ENCODE data around the gene USP5. TPM values are rescaled to one million over a fixed set of nuclear protein-coding genes. Genes with fewer than 3 reads are reported as not detected.

Gene USP5
- total RNA-seq, 2 donors from 2014 or later: 54.3 to 62.7 TPM

DNA sequence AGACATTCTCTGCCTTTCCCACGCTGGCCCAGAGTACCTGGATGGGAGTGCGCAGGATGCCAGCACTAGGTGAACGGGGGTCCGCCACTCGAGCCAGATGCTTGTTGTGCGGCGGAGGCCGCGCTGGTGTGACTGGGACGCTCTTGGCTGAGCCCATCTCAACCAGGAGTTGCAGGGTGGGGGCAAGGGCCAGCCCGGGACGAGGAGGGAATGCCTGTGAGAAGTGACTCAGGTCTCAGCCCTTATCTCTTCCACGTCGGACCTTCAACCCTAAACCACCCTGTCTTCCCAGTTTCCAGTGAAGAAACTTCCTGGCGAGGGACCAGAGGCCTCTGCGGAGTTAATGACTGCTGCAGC, 1.2 kb upstream of the USP5 start:
- ATAC-seq (ENCODE audit: insufficient number of reproducible peaks, low FRiP score, low read depth): no peak
- Histone ChIP-seq H3K27ac (peak overlapping the region in 1 of 2 donors; percentile 90), H3K27me3 (replicated peaks; ENCODE audit: insufficient read depth) (no peaks in the 10 kb centered on the region), H3K9me3 (no peaks in the 10 kb centered on the region), H3K4me3 (peak overlapping the region; percentile 92), H3K36me3 (peaks cover 10% of the 10 kb centered on the region), H3K4me1 (ENCODE audit: control insufficient read depth in 1 of 2, low read depth in 2 of 2) (peaks cover 7 to 16% of the 10 kb centered on the region in 2 donors)
- no peak for DNase-seq (ENCODE audit: low spot score)
- TF ChIP-seq, protein P1, sequence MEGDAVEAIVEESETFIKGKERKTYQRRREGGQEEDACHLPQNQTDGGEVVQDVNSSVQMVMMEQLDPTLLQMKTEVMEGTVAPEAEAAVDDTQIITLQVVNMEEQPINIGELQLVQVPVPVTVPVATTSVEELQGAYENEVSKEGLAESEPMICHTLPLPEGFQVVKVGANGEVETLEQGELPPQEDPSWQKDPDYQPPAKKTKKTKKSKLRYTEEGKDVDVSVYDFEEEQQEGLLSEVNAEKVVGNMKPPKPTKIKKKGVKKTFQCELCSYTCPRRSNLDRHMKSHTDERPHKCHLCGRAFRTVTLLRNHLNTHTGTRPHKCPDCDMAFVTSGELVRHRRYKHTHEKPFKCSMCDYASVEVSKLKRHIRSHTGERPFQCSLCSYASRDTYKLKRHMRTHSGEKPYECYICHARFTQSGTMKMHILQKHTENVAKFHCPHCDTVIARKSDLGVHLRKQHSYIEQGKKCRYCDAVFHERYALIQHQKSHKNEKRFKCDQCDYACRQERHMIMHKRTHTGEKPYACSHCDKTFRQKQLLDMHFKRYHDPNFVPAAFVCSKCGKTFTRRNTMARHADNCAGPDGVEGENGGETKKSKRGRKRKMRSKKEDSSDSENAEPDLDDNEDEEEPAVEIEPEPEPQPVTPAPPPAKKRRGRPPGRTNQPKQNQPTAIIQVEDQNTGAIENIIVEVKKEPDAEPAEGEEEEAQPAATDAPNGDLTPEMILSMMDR (IDR thresholded peaks at IDR 0.05): no peak

DNA sequence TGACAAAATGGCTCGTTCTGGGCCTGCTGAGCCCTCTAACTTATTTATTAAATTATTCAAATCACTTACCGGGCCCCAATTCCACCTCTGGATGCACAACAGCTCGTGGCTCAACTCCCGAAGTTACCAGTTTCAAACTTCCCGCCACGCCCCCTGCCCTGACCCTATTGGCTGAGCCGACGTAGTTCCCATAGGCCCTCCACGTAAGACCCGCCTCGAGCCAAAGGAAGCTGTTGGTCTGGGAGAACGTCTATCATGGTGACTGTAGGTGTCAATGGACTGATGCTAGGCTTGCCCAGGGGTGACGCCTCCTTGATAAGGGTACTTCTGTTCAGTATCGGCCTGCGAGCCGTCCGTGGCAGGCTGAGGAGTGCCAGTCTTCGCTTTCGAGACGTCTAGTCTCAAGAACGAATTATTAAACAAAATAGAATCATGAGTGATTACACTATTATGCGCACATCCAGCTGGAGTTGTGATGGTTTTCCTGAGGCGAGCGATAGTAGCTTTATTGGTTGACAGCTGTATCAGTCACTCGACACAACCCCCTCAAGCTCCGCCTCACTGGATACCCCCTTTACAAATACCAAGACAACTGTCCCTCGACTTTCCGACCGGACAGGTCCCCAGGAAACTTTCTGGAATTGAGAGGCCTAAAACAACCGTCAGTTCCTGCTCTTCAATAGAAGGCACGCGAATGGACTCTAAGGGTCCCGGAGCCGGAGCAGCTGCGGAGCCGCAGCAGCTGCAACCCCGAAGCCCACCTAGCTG, 613 bp upstream of the USP5 start, which contains the start of gene CDCA3:
CDCA3 (minus strand) TSS at position 134 of the 768 bp plus-strand sequence. CDS start 334 bp downstream, outside the sequence.
- Histone ChIP-seq H3K9me3 (no peaks in the 10 kb centered on the region), H3K36me3 (peaks cover 10% of the 10 kb centered on the region), H3K4me1 (ENCODE audit: control insufficient read depth in 1 of 2, low read depth in 2 of 2) (peaks cover 7 to 16% of the 10 kb centered on the region in 2 donors), H3K27ac (peak within 1 kb of the TSS; percentile 90 to 96), H3K4me3 (peak within 1 kb of the TSS; percentile 92), H3K27me3 (replicated peaks; ENCODE audit: insufficient read depth) (no peaks in the 10 kb centered on the region)
- TF ChIP-seq, protein P1 (IDR thresholded peaks at IDR 0.05): no peak
- DNase-seq (ENCODE audit: low spot score) (peak; percentile 96), ATAC-seq (ENCODE audit: insufficient number of reproducible peaks, low FRiP score, low read depth) (peak; percentile 74)

DNA sequence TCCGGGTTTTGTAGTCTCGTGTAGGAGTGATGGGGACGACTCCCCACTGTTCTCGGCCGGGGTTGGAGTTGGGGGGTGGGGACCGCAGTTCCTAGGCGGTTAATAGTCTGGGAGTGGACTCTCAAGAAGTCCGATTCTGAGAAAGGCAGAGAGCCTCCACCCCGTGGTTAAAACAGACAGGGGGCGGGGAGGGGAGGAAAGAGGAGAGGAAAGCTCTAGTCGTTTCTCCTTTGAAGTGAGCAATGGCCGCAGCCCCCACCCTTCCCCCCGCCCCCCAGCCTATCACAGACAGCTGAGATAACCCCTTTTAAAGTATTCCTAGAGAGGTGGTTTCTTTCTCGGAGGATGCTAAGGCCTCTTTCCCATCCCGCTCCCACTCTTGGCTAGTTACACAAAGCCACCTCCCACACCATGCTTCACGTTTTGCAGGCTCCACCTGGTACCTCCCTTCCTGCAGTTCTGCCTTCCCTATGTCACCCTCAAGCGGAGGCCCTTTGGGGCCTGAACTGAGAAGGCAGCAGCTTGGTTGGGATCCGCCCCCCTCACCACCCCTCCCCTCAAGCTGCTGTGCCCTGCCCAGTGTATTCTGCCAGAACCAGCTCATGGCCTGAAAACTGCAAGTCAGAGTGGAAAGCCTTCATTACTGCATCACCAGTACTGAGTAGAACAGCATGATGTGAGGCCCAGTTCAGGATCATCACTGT, 853 bp downstream of the USP5 start:
- Histone ChIP-seq H3K36me3 (peaks cover 25% of the 10 kb centered on the region), H3K4me1 (ENCODE audit: control insufficient read depth in 1 of 2, low read depth in 2 of 2) (peaks cover 7 to 16% of the 10 kb centered on the region in 2 donors), H3K27ac (peak overlapping the region; percentile 69 to 90), H3K4me3 (peak overlapping the region; percentile 92), H3K9me3 (no peaks in the 10 kb centered on the region), H3K27me3 (replicated peaks; ENCODE audit: insufficient read depth) (no peaks in the 10 kb centered on the region)
- TF ChIP-seq, protein P1 (IDR thresholded peaks at IDR 0.05): no peak
- no peak for ATAC-seq (ENCODE audit: insufficient number of reproducible peaks, low FRiP score, low read depth)
- DNase-seq (ENCODE audit: low spot score): peak; percentile 33

DNA sequence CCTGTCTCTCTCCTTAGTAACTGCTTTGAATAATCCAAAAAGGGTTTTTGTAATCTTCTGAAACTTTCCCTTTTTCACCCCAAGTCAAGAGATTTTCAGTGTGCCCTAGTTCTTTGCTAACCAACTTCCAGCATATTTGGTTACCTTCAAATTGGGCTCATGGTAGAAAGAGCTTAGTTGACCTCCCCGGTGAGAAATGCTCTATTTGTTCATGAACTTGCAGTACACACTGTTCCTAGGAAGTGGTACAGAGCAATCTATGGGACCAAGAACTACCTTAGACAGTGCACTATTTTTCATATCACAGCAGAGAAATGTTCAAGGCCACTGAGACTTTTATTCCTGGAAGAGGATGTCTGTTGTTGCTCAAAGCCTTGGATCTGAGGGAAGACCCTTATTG, 1.7 kb downstream of the USP5 start:
- TF ChIP-seq, protein P1 (IDR thresholded peaks at IDR 0.05): no peak
- Histone ChIP-seq H3K4me3 (no peak overlapping the region), H3K9me3 (no peaks in the 10 kb centered on the region), H3K36me3 (peaks cover 33% of the 10 kb centered on the region), H3K27me3 (replicated peaks; ENCODE audit: insufficient read depth) (no peaks in the 10 kb centered on the region), H3K27ac (peak overlapping the region; percentile 69 to 90), H3K4me1 (ENCODE audit: control insufficient read depth in 1 of 2, low read depth in 2 of 2) (peaks cover 7 to 16% of the 10 kb centered on the region in 2 donors)
- ATAC-seq (ENCODE audit: insufficient number of reproducible peaks, low FRiP score, low read depth): no peak
- DNase-seq (ENCODE audit: low spot score): no peak

DNA sequence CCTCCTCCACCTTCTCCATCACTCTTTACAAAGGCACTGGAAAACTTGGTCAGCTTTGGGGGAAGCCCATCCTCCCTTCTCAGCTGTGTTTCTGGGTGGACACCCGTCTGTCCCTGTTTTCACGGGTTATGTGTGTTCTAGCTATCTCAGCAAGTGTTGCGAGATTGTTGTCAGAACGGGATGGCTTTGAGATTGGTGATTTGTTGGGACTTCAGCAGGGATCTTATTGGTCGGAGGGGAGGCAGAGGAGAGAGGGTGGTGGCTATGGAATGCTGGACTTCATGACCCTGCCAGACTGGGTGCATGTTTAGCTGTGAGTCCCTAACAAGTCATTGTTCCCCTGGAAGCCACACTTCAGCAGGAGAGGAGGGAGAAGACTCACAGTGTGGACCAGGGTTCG, 2.1 kb downstream of the USP5 start:
- H3K36me3 ChIP-seq: peaks cover 37% of the 10 kb centered on the region
- H3K4me1 ChIP-seq (ENCODE audit: control insufficient read depth in 1 of 2, low read depth in 2 of 2): peaks cover 7 to 16% of the 10 kb centered on the region in 2 donors
- no peaks in the 10 kb centered on the region for H3K27me3 ChIP-seq (replicated peaks; ENCODE audit: insufficient read depth)
- H3K9me3 ChIP-seq: no peaks in the 10 kb centered on the region
- H3K4me3 ChIP-seq: no peak overlapping the region
- TF ChIP-seq, protein P1 (IDR thresholded peaks at IDR 0.05): no peak
- DNase-seq (ENCODE audit: low spot score): no peak
- H3K27ac ChIP-seq: peak overlapping the region; percentile 69 to 90
- ATAC-seq (ENCODE audit: insufficient number of reproducible peaks, low FRiP score, low read depth): no peak
